Left renal pelvis (tissue), 4 donors: ENCODE results near the gene MFSD12. TPM values are rescaled to one million over a fixed set of nuclear protein-coding genes. Genes with fewer than 3 reads are reported as not detected.

Experiments used
- polyA plus RNA-seq, 4 donors: library from polyadenylated mRNA; unstranded; fragments of 120-200 nt; gene quantifications; one replicate each; pipeline ENCODE4 v1.2.1, GENCODE V29; 2013; ENCODE audit not compliant: insufficient read length in 4 of 4

The MFSD12 gene
- polyA plus RNA-seq, 4 donors = 31.5 to 68.4 (median 49.5) TPM

Other genes with a start within 250 kb of the MFSD12 start
- 10 to 100 TPM; 21.7 to 57.6 (median 26.6) TPM for gene NFIC, start 191.0 kb downstream of the MFSD12 start, polyA plus RNA-seq
- 100 to 1,000 TPM in 3 of 4 donors, 10 to 100 TPM in 1; 13.5 to 564 (median 408) TPM for gene SMIM24, start 77.1 kb downstream of the MFSD12 start, polyA plus RNA-seq
- gene SMIM44, start 74.1 kb downstream of the MFSD12 start, polyA plus RNA-seq = under 1 TPM in 1 of 4 donors, not detected in 3; 0.32 TPM
- 10 to 100 TPM in 1 of 4 donors, 1 to 10 TPM in 3; 4.7 to 11.4 (median 6.2) TPM for gene DOHH, start 56.9 kb downstream of the MFSD12 start, polyA plus RNA-seq
- 10 to 100 TPM; 43.2 to 59.0 (median 50.0) TPM for gene FZR1, start 51.3 kb downstream of the MFSD12 start, polyA plus RNA-seq
- gene TEKTIP1, start 18.4 kb downstream of the MFSD12 start, polyA plus RNA-seq = 1 to 10 TPM; 2.7 to 7.7 (median 3.5) TPM
- gene HMG20B, start 15.4 kb upstream of the MFSD12 start, polyA plus RNA-seq = 10 to 100 TPM; 57.9 to 96.7 (median 69.9) TPM
- 1 to 10 TPM; 1.1 to 3.5 (median 3.0) TPM for gene GIPC3, start 27.9 kb upstream of the MFSD12 start, polyA plus RNA-seq
- gene TBXA2R, start 49.3 kb upstream of the MFSD12 start, polyA plus RNA-seq = 1 to 10 TPM; 1.4 to 3.9 (median 3.2) TPM
- gene CACTIN, start 69.2 kb upstream of the MFSD12 start, polyA plus RNA-seq = 10 to 100 TPM; 17.8 to 30.4 (median 22.2) TPM
- 10 to 100 TPM; 20.3 to 33.2 (median 23.5) TPM for gene PIP5K1C, start 142.9 kb upstream of the MFSD12 start, polyA plus RNA-seq
- 10 to 100 TPM in 2 of 4 donors, 1 to 10 TPM in 1, under 1 TPM in 1; 0.89 to 17.2 (median 8.7) TPM for gene TJP3, start 150.8 kb upstream of the MFSD12 start, polyA plus RNA-seq
- 10 to 100 TPM in 3 of 4 donors, 1 to 10 TPM in 1; 9.9 to 26.9 (median 14.6) TPM for gene APBA3, start 204.1 kb upstream of the MFSD12 start, polyA plus RNA-seq
- gene MRPL54, start 205.1 kb upstream of the MFSD12 start, polyA plus RNA-seq = 10 to 100 TPM; 25.2 to 41.8 (median 31.3) TPM
- under 1 TPM in 1 of 4 donors, not detected in 3; 0.20 TPM for gene RAX2, start 214.6 kb upstream of the MFSD12 start, polyA plus RNA-seq
- gene MATK, start 228.8 kb upstream of the MFSD12 start, polyA plus RNA-seq = 1 to 10 TPM in 3 of 4 donors, under 1 TPM in 1; 0.57 to 1.6 (median 1.4) TPM